ENCODE measurements around the gene LAMA2. TPM values are rescaled to one million over a fixed set of nuclear protein-coding genes. Genes with fewer than 3 reads are reported as not detected.
"Not testable (repeated sequence)": the region's sequence is repeated elsewhere in the genome, so short reads cannot be mapped to it uniquely, and the experiment has no call there.

Gene LAMA2
- total RNA-seq, 4 donors from 2014 or later = 15.4 to 55.3 (median 38.7) TPM

DNA sequence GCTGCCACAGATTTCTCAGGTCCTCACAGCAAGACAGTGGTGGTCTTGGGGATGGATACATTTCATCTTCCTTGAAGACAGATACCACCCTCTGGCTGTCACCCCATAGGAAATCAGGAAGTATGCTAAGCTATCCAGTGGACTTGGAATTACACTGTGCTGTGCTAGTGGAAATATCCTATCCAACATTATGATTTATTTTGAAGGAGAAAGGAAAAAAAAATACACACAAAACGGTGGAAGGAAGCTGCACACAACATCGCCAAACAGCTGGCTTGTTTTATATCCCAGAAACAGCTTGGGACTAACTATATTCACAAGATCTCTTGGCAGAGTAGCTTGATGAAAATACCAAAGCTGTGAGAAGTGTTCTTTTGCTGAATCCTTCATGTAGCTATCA, 257.6 kb downstream of the LAMA2 start:
- H3K27me3 ChIP-seq = no peaks in the 10 kb centered on the region
- no peaks in the 10 kb centered on the region for H3K4me1 ChIP-seq
- DNase-seq = no peak
- no peaks in the 10 kb centered on the region for H3K36me3 ChIP-seq
- no peaks in the 10 kb centered on the region for H3K9me3 ChIP-seq
- no peak overlapping the region for H3K4me3 ChIP-seq
- no peak for TF ChIP-seq POLR2A (IDR thresholded peaks at IDR 0.05)
- TF ChIP-seq, protein P1, sequence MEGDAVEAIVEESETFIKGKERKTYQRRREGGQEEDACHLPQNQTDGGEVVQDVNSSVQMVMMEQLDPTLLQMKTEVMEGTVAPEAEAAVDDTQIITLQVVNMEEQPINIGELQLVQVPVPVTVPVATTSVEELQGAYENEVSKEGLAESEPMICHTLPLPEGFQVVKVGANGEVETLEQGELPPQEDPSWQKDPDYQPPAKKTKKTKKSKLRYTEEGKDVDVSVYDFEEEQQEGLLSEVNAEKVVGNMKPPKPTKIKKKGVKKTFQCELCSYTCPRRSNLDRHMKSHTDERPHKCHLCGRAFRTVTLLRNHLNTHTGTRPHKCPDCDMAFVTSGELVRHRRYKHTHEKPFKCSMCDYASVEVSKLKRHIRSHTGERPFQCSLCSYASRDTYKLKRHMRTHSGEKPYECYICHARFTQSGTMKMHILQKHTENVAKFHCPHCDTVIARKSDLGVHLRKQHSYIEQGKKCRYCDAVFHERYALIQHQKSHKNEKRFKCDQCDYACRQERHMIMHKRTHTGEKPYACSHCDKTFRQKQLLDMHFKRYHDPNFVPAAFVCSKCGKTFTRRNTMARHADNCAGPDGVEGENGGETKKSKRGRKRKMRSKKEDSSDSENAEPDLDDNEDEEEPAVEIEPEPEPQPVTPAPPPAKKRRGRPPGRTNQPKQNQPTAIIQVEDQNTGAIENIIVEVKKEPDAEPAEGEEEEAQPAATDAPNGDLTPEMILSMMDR (IDR thresholded peaks at IDR 0.05) = no peak
- peak overlapping the region in 3 of 4 donors; percentile 16 to 53 (median 50) for H3K27ac ChIP-seq

DNA sequence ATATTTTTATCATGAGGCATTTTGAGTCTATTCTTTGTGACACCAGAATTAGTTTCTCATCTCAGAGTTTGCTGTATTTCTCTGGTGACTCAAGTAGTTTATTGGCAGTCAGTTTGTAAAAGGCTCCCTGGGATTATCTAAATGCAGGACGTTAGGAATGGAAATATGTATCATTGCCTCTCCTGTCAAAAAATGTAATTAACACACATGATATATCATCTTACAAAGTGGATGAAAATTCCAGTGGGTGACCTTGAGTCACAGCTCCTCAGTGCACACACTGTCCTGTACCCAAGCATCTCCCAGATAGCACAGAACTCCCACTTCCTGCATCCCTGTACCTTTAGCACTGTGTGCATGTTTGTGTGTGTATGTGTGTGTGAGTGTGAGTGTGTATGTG, 258.6 kb downstream of the LAMA2 start:
- H3K27me3 ChIP-seq = no peaks in the 10 kb centered on the region
- no peaks in the 10 kb centered on the region for H3K36me3 ChIP-seq
- no peaks in the 10 kb centered on the region for H3K9me3 ChIP-seq
- TF ChIP-seq, protein P1 (IDR thresholded peaks at IDR 0.05) = no peak
- no peak for TF ChIP-seq POLR2A (IDR thresholded peaks at IDR 0.05)
- H3K4me1 ChIP-seq = no peaks in the 10 kb centered on the region
- H3K4me3 ChIP-seq = no peak overlapping the region
- DNase-seq = no peak
- peak overlapping the region in 2 of 4 donors; percentile 17 to 53 for H3K27ac ChIP-seq

DNA sequence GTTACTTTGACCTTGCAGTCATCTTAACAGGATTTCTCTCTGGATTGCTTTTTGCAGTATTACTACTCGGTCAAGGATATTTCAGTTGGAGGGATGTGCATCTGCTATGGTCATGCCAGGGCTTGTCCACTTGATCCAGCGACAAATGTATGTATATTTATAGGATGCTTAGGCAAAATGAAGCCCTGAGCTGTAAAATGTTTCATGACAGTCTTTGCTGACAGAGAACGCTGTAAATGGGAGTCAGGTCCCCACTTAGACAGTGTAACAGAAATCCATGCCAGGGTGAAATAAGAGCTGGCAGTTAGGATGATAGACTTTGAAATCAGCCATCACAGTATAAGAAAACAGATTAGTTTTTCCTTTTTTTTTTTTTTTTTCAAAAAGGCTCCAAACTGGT, 264.0 kb downstream of the LAMA2 start:
- H3K4me1 ChIP-seq = no peaks in the 10 kb centered on the region
- no peak overlapping the region for H3K4me3 ChIP-seq
- no peak overlapping the region for H3K27ac ChIP-seq
- no peak for DNase-seq
- H3K36me3 ChIP-seq = no peaks in the 10 kb centered on the region
- TF ChIP-seq POLR2A (IDR thresholded peaks at IDR 0.05) = no peak
- TF ChIP-seq, protein P1 (IDR thresholded peaks at IDR 0.05) = no peak
- H3K27me3 ChIP-seq = no peaks in the 10 kb centered on the region
- no peaks in the 10 kb centered on the region for H3K9me3 ChIP-seq

DNA sequence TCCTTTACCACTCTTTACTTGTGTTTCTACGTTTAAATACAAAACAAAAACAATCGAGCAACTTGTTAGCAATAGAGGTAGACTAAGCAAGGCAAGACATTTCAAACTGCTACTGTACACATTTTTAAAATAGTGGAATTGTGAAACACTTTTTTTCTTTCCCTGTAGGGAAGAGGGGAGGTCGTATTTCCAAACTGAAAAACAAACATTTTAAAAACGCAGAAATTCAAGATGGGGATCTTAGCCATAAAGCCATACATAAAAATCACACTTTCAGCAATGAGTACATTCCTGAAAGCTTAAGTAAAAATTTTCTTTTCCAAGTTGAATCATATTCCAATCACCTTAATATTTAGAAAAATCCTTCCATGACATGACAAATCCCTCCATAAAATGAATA, 267.6 kb downstream of the LAMA2 start:
- Histone ChIP-seq H3K4me1 (no peaks in the 10 kb centered on the region), H3K36me3 (no peaks in the 10 kb centered on the region), H3K4me3 (no peak overlapping the region), H3K27me3 (no peaks in the 10 kb centered on the region), H3K27ac (no peak overlapping the region), H3K9me3 (no peaks in the 10 kb centered on the region)
- no peak for DNase-seq
- no peak for TF ChIP-seq POLR2A (IDR thresholded peaks at IDR 0.05)
- TF ChIP-seq, protein P1 (IDR thresholded peaks at IDR 0.05) = no peak

DNA sequence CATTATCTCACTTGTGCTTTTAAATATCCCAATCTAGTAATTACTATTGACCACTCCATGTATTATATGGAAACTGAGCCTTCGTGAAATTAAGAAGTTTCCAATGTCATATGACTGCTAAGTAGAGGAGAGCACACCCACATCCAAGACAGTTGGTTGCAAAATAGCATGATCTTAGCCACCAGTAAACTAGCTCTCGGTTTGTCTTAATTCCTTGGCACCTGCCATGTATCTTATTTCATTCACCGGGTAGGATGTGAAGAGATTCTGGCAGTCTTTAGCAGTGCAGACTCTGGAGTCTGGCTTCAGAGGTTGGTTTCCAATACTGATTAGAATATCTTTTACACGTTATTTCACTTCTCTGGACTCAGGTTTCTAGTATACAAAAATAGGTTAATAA, 270.3 kb downstream of the LAMA2 start:
- TF ChIP-seq, protein P1 (IDR thresholded peaks at IDR 0.05) = no peak
- TF ChIP-seq POLR2A (IDR thresholded peaks at IDR 0.05) = no peak
- H3K4me1 ChIP-seq = no peaks in the 10 kb centered on the region

DNA sequence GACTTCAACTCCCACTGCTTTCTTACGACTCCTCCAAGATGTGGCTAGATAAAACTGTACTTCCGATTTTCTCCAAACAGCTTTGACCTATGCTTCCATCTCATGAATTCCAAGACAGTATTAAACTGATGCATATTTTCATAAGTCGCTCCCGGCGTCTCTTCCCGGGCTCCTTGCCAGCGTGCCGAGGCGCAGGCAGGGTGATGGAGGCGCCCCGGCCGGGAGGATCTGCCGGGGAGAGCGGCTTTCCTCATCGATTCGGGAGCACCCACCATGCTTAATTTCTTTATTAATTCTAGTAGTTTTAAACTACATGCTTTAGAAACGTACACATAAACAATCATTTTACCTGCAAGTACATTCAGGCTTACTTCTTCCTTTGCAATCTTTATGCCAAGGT, 276.3 kb downstream of the LAMA2 start:
- H3K36me3 ChIP-seq, H3K9me3 ChIP-seq, H3K4me1 ChIP-seq, DNase-seq, H3K4me3 ChIP-seq, H3K27me3 ChIP-seq, H3K27ac ChIP-seq: not testable (repeated sequence)

More for the DNA sequence above, 270.3 kb downstream of the LAMA2 start:
- no peak overlapping the region for H3K27ac ChIP-seq
- H3K4me3 ChIP-seq = no peak overlapping the region
- no peaks in the 10 kb centered on the region for H3K36me3 ChIP-seq
- no peak for DNase-seq
- H3K27me3 ChIP-seq = no peaks in the 10 kb centered on the region
- no peaks in the 10 kb centered on the region for H3K9me3 ChIP-seq
